Stomach (tissue), 4 donors: ENCODE data around the gene TASOR.

Experiments
- CTCF ChIP-seq, 7 experiments: fragments of 450-650 bp in 4 of 7; fragments of 200-600 bp in 3 of 7; sonication (generic) in 3 of 7; IDR thresholded peaks; one replicate each; pipeline ENCODE4 v1.5.1; 2016 to 2019; ENCODE audit warnings: antibody characterized with exemption in 7 of 7, control low read depth in 2 of 7, mild to moderate bottlenecking in 1 of 7
- POLR2A ChIP-seq, 4 donors: fragments of 450-650 bp; IDR thresholded peaks; one replicate each; pipeline ENCODE4 v1.6.1; 2016; ENCODE audit warnings: antibody characterized with exemption in 4 of 4, control low read depth in 2 of 4, mild to moderate bottlenecking in 1 of 4, moderate library complexity in 1 of 4

DNA sequence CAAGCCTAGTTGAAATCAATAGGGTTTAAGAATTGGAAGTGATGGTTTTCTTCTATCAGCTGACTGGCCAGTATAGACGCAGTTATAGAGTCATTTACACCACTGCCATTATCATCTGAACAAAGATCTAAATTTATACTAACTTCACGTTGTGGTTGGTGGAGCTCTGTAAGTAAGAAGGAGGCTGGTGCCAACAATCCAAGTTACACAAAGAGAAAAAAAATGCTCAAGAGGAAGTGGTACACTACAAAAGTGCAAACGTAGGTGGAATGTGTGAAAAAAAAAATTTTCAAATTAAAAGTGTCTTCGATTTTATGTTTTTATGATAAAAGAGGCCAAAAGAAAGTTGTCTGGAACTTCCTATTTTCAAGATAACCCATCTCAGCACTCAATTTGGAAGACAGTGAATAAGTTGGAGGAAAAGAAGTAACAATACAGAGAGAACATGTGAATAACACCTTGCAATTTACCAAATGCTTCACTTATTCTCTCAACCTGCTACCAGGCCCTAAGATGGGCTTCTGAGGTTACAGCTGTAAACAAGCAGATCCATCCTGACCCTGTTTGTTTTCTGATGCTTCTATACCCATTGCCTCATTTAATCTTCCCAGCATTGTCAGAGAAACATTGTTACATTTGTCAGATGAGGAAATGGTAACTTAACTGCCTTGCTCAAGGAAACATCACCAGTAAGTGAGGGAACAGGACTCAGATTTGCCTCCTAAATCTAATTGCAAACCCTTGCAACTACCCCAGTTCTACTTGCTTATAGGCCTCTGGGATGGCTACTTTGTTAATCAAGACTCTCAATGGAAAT lies 12.0 kb upstream of the TASOR start:
- TF ChIP-seq CTCF (IDR thresholded peaks at IDR 0.05) = no peak
- no peak for TF ChIP-seq POLR2A (IDR thresholded peaks at IDR 0.05)
